ENCODE results near the gene BCAS3. TPM values are rescaled to one million over a fixed set of nuclear protein-coding genes. Genes with fewer than 3 reads are reported as not detected.
A peak's percentile ranks its signal among the peaks of the same experiment; 100 is the strongest.
"Not testable (repeated sequence)": the region's sequence is repeated elsewhere in the genome, so short reads cannot be mapped to it uniquely, and the experiment has no call there.

The BCAS3 gene
- polyA plus RNA-seq, 3 donors = 10.3 to 19.1 (median 14.7) TPM

DNA sequence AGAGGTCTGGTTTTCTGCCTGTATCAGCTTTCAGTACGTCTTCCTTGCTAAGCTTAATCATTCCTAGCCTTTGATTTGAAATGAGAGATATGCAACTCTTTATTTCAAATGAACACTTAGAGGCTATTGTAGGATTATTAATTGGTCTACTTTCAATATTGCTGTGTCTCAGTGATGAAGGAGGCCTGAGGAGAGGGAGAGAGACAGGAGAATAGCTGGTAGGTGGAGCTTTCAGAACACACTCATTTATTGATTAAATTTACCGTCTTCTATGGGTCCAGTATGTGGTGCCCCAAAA is 187.0 kb downstream of the BCAS3 start:
- intact Hi-C loops (cut with micrococcal nuclease) = no loop called here
- TF ChIP-seq, protein P1, sequence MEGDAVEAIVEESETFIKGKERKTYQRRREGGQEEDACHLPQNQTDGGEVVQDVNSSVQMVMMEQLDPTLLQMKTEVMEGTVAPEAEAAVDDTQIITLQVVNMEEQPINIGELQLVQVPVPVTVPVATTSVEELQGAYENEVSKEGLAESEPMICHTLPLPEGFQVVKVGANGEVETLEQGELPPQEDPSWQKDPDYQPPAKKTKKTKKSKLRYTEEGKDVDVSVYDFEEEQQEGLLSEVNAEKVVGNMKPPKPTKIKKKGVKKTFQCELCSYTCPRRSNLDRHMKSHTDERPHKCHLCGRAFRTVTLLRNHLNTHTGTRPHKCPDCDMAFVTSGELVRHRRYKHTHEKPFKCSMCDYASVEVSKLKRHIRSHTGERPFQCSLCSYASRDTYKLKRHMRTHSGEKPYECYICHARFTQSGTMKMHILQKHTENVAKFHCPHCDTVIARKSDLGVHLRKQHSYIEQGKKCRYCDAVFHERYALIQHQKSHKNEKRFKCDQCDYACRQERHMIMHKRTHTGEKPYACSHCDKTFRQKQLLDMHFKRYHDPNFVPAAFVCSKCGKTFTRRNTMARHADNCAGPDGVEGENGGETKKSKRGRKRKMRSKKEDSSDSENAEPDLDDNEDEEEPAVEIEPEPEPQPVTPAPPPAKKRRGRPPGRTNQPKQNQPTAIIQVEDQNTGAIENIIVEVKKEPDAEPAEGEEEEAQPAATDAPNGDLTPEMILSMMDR (IDR thresholded peaks at IDR 0.05) = no peak
- H2AFZ ChIP-seq (ENCODE audit: insufficient read depth, low read depth, low read length, poor library complexity, severe bottlenecking) = no peak overlapping the region
- DNase-seq = no peak
- H3K36me3 ChIP-seq (replicated peaks in 1 of 2; ENCODE audit: control insufficient read depth in 1 of 2, insufficient read depth in 2 of 2, low read length in 2 of 2) = no peaks in the 10 kb centered on the region
- peak overlapping the region in 1 of 3 experiments; percentile 46 for H3K4me3 ChIP-seq (replicated peaks in 1 of 3; ENCODE audit: low read depth in 2 of 3, low read length in 3 of 3)
- H3K9ac ChIP-seq (ENCODE audit: insufficient read depth, low read length, poor library complexity, severe bottlenecking) = no peak overlapping the region
- Mint-ChIP-seq H3K27me3 (ENCODE audit: low read depth in 3 of 3) (no peaks in the 10 kb centered on the region), H3K36me3 (peaks cover 0 to 5% of the 10 kb centered on the region in 2 donors), H3K9me3 (peaks cover 0 to 3% (median 0%) of the 10 kb centered on the region in 7 donors), H3K27ac (no peak overlapping the region), H3K4me1 (peaks cover 38% of the 10 kb centered on the region), H3K4me3 (peak overlapping the region in 1 of 2 donors; percentile 58)
- no peaks in the 10 kb centered on the region for H3K27me3 ChIP-seq (ENCODE audit: control insufficient read depth in 2 of 2, insufficient read depth in 2 of 2, low read length in 2 of 2)
- H3K79me2 ChIP-seq (ENCODE audit: insufficient read depth, low read length) = no peaks in the 10 kb centered on the region
- peaks cover 21 to 24% of the 10 kb centered on the region in 2 donors for H3K4me1 ChIP-seq (ENCODE audit: control insufficient read depth in 1 of 2, insufficient read depth in 2 of 2, low read length in 2 of 2)
- H3K9me3 ChIP-seq (replicated peaks in 1 of 2; ENCODE audit: control insufficient read depth in 1 of 2, insufficient read depth in 1 of 2, low read length in 2 of 2) = no peaks in the 10 kb centered on the region
- no CpG with 5 or more reads among the region's 2 CpGs for whole genome bisulfite sequencing (ENCODE audit: insufficient coverage)
- H4K20me1 ChIP-seq (ENCODE audit: insufficient read depth, low read length) = no peaks in the 10 kb centered on the region
- no peak overlapping the region for H3K27ac ChIP-seq (ENCODE audit: low read depth in 1 of 2, low read length in 2 of 2)
- peak overlapping the region; percentile 33 for H3K4me2 ChIP-seq (replicated peaks; ENCODE audit: extremely low read depth, low read length, poor library complexity, severe bottlenecking)

DNA sequence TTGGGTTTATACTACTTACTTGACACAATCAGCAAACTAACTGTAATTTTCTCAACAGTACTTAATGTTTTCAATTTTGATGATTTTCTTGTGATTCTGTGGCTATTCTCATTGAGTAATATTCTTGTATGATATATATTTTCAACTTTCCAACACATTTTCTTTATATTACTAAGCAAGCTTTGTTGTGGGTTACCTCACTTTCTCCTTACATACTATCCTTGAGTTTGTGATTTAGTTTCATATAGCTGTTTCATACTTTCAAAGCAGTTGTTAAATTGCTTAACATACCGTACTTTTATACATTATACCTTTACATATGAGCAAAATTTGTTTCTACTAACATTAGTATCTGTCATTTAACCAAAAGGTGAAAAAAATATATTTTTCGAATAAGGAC is 197.1 kb downstream of the BCAS3 start:
- Histone ChIP-seq H3K36me3 (replicated peaks in 1 of 2; ENCODE audit: control insufficient read depth in 1 of 2, insufficient read depth in 2 of 2, low read length in 2 of 2) (no peaks in the 10 kb centered on the region), H3K4me3 (replicated peaks in 1 of 3; ENCODE audit: low read depth in 2 of 3, low read length in 3 of 3) (no peak overlapping the region), H2AFZ (ENCODE audit: insufficient read depth, low read depth, low read length, poor library complexity, severe bottlenecking) (no peak overlapping the region), H3K27me3 (ENCODE audit: control insufficient read depth in 2 of 2, insufficient read depth in 2 of 2, low read length in 2 of 2) (no peaks in the 10 kb centered on the region), H3K4me1 (ENCODE audit: control insufficient read depth in 1 of 2, insufficient read depth in 2 of 2, low read length in 2 of 2) (no peaks in the 10 kb centered on the region), H3K9ac (ENCODE audit: insufficient read depth, low read length, poor library complexity, severe bottlenecking) (no peak overlapping the region), H4K20me1 (ENCODE audit: insufficient read depth, low read length) (no peaks in the 10 kb centered on the region), H3K79me2 (ENCODE audit: insufficient read depth, low read length) (no peaks in the 10 kb centered on the region), H3K27ac (ENCODE audit: low read depth in 1 of 2, low read length in 2 of 2) (no peak overlapping the region), H3K9me3 (replicated peaks in 1 of 2; ENCODE audit: control insufficient read depth in 1 of 2, insufficient read depth in 1 of 2, low read length in 2 of 2) (no peaks in the 10 kb centered on the region), H3K4me2 (replicated peaks; ENCODE audit: extremely low read depth, low read length, poor library complexity, severe bottlenecking) (no peak overlapping the region)
- TF ChIP-seq, protein P1 (IDR thresholded peaks at IDR 0.05) = no peak
- Mint-ChIP-seq H3K4me3 (no peak overlapping the region), H3K27ac (no peak overlapping the region), H3K36me3 (peaks cover 0 to 8% of the 10 kb centered on the region in 2 donors), H3K4me1 (no peaks in the 10 kb centered on the region), H3K27me3 (ENCODE audit: low read depth in 3 of 3) (no peaks in the 10 kb centered on the region), H3K9me3 (no peaks in the 10 kb centered on the region)
- DNase-seq = no peak
- WGBS (ENCODE audit: insufficient coverage) = no CpG with 5 or more reads among the region's 2 CpGs
- intact Hi-C loops (cut with micrococcal nuclease) = no loop called here

DNA sequence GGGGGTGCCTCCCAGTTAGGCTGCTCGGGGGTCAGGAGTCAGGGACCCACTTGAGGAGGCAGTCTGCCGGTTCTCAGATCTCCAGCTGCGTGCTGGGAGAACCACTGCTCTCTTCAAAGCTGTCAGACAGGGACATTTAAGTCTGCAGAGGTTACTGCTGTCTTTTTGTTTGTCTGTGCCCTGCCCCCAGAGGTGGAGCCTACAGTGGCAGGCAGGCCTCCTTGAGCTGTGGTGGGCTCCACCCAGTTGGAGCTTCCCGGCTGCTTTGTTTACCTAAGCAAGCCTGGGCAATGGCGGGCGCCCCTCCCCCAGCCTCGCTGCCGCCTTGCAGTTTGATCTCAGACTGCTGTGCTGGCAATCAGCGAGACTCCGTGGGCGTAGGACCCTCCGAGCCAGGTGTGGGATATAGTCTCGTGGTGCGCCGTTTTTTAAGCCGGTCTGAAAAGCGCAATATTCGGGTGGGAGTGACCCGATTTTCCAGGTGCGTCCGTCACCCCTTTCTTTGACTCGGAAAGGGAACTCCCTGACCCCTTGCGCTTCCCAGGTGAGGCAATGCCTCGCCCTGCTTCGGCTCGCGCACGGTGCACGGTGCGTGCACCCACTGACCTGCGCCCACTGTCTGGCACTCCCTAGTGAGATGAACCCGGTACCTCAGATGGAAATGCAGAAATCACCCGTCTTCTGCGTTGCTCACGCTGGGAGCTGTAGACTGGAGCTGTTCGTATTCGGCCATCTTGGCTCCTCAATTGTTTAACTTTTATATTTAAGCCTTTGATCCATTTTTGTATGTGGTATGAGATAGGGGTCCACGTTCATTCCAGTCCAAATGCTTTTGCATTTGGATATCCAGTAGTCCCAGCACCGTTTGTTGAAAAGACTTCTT is 209.3 kb downstream of the BCAS3 start:
- H3K9me3 ChIP-seq (replicated peaks in 1 of 2; ENCODE audit: control insufficient read depth in 1 of 2, insufficient read depth in 1 of 2, low read length in 2 of 2); H3K4me3 ChIP-seq (replicated peaks in 1 of 3; ENCODE audit: low read depth in 2 of 3, low read length in 3 of 3); H3K27ac Mint-ChIP-seq; H3K4me2 ChIP-seq (replicated peaks; ENCODE audit: extremely low read depth, low read length, poor library complexity, severe bottlenecking); H3K36me3 ChIP-seq (replicated peaks in 1 of 2; ENCODE audit: control insufficient read depth in 1 of 2, insufficient read depth in 2 of 2, low read length in 2 of 2); H3K27me3 Mint-ChIP-seq (ENCODE audit: low read depth in 3 of 3); H2AFZ ChIP-seq (ENCODE audit: insufficient read depth, low read depth, low read length, poor library complexity, severe bottlenecking); intact Hi-C loops (cut with micrococcal nuclease); H3K9me3 Mint-ChIP-seq; H3K36me3 Mint-ChIP-seq; H3K4me1 Mint-ChIP-seq; H3K4me3 Mint-ChIP-seq; H3K27ac ChIP-seq (ENCODE audit: low read depth in 1 of 2, low read length in 2 of 2); H3K4me1 ChIP-seq (ENCODE audit: control insufficient read depth in 1 of 2, insufficient read depth in 2 of 2, low read length in 2 of 2); H3K9ac ChIP-seq (ENCODE audit: insufficient read depth, low read length, poor library complexity, severe bottlenecking); H3K27me3 ChIP-seq (ENCODE audit: control insufficient read depth in 2 of 2, insufficient read depth in 2 of 2, low read length in 2 of 2); DNase-seq; H4K20me1 ChIP-seq (ENCODE audit: insufficient read depth, low read length); H3K79me2 ChIP-seq (ENCODE audit: insufficient read depth, low read length): not testable (repeated sequence)
- WGBS (ENCODE audit: insufficient coverage) = 97% methylated on average over 8 of the region's 39 CpGs

Data from CD14-positive monocyte (primary cell).